ENCODE results near the gene TPRA1.

DNA sequence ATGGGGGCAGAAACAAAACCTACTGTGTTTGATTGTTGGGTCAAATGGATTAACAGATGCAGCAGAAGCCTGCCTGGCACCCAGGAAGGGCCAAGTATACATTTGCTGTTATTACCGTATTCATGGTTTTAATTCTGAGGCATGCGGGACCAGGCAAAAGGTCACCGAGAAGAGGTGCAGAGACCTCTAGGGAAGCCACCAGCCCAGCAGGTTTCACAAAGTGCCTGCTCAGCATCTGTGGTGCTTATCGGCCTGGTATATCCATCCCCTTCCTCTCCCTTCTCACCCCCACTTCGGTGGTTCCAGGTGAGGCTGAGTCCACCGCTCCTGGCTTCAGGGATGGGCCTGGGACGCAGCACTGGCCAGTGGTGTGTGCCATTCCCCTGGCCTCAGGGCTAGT lies 13.1 kb downstream of the TPRA1 start:
- no peak for TF ChIP-seq POLR2A (IDR thresholded peaks at IDR 0.05)
- TF ChIP-seq, protein P1, sequence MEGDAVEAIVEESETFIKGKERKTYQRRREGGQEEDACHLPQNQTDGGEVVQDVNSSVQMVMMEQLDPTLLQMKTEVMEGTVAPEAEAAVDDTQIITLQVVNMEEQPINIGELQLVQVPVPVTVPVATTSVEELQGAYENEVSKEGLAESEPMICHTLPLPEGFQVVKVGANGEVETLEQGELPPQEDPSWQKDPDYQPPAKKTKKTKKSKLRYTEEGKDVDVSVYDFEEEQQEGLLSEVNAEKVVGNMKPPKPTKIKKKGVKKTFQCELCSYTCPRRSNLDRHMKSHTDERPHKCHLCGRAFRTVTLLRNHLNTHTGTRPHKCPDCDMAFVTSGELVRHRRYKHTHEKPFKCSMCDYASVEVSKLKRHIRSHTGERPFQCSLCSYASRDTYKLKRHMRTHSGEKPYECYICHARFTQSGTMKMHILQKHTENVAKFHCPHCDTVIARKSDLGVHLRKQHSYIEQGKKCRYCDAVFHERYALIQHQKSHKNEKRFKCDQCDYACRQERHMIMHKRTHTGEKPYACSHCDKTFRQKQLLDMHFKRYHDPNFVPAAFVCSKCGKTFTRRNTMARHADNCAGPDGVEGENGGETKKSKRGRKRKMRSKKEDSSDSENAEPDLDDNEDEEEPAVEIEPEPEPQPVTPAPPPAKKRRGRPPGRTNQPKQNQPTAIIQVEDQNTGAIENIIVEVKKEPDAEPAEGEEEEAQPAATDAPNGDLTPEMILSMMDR (IDR thresholded peaks at IDR 0.05), result no peak
- no peak for TF ChIP-seq EP300 (IDR thresholded peaks at IDR 0.05)
